ENCODE measurements around the gene LRMDA.

Gene LRMDA

DNA sequence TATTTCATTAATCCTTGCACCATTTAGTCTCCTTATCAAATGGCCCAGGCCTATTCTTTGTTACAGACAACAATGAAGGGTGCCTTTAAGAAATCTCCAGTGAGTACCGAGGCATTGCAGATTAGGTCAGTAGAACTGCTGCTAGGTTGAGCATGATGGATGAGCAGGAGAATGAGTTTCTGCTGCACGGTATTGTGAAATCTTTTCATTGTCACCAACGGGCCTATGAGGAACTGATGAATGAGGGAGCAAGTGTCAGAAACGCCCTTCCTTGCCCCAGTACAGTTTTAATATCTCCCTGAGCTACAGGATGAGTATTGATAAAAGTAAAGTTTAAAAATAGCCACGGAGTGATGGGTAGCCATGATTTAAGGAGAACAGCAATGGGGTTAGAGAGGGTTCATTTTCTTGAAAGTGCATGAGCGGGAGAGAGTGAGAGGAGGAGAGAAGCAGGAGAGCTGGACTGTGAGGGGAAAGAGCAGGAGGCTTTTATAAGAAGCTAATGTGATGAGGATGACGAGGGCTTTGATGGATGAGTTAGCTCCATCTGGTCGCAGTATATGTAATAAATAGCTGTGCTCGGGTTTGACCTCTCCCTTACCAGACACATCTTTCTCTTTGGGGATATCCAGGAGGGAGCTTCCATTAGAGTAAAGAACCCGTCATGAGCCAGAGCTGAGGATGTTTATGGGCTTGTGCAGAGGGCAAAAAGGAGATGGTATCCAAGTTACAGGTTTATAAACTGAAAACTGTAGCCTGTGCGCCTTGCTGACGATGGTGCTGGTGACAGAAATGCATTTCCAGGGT, 526.1 kb downstream of the LRMDA start:
- no peak overlapping the region for H4K8ac ChIP-seq (ENCODE audit: low read length)
- no peak overlapping the region for H4K91ac ChIP-seq (ENCODE audit: low read length)
- H3K27ac ChIP-seq (ENCODE audit: low read length, poor library complexity, severe bottlenecking) = no peak overlapping the region
- no peak overlapping the region for H3K23ac ChIP-seq (ENCODE audit: low read length in 2 of 2)
- H3K4me2 ChIP-seq (ENCODE audit: low read length, poor library complexity, severe bottlenecking) = no peak overlapping the region
- peaks cover 3% of the 10 kb centered on the region for H3K4me1 ChIP-seq (ENCODE audit: control insufficient read depth, insufficient read depth, low read depth, low read length)
- no peak overlapping the region for H3K4me3 ChIP-seq (ENCODE audit: insufficient read depth in 1 of 2, low read depth in 1 of 2, low read length in 2 of 2)
- H3K18ac ChIP-seq (ENCODE audit: low read depth in 1 of 2, low read length in 2 of 2) = no peak overlapping the region
- H3K9ac ChIP-seq (ENCODE audit: low read length) = no peak overlapping the region
- WGBS = 66% methylated on average over 9 of the region's 12 CpGs
- no peaks in the 10 kb centered on the region for H3K9me3 ChIP-seq (ENCODE audit: control insufficient read depth, low read length)
- no peak overlapping the region for H2BK120ac ChIP-seq (ENCODE audit: low read depth, low read length)
- H3K4ac ChIP-seq (ENCODE audit: low read depth in 1 of 2, low read length in 2 of 2) = no peak overlapping the region
- no peaks in the 10 kb centered on the region for H3K79me1 ChIP-seq (replicated peaks; ENCODE audit: low read length, poor library complexity, severe bottlenecking)
- no peak overlapping the region for H2BK5ac ChIP-seq (ENCODE audit: low read depth, low read length, poor library complexity, severe bottlenecking)
- no peak overlapping the region for H2AFZ ChIP-seq (ENCODE audit: low read depth, low read length)
- H2BK15ac ChIP-seq (ENCODE audit: low read depth, poor library complexity, severe bottlenecking) = no peak overlapping the region
- H2BK12ac ChIP-seq (ENCODE audit: low read length in 2 of 2) = no peak overlapping the region
- H3K27me3 ChIP-seq (ENCODE audit: control insufficient read depth in 1 of 2, insufficient read depth in 1 of 2, low read length in 2 of 2) = no peaks in the 10 kb centered on the region
- H2AK5ac ChIP-seq (ENCODE audit: low read length, severe bottlenecking) = no peak overlapping the region
- H3K36me3 ChIP-seq (ENCODE audit: control insufficient read depth in 1 of 2, insufficient read depth in 2 of 2, low read depth in 1 of 2, low read length in 2 of 2) = no peaks in the 10 kb centered on the region
- DNase-seq = peak; percentile 33
- H3K14ac ChIP-seq (ENCODE audit: low read length in 2 of 2) = no peak overlapping the region

DNA sequence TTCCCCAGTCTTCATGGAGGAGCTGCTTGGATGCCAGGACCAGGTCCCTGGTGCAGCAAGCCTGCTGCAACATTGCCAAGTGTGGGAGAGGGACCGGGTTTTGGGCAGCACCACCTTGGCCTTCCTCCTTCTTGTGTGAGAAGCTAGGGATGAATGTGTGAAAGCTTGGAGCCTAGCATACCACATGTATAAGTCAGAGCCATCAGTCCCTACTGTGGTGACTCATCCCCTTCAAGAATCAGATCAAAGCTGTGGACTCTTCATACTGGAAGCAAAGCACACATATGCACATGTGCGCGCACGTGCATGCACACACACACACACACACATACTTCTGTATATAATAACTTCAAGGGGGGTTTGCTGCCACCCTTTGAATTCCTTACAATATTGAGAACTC, 527.8 kb downstream of the LRMDA start:
- no peak overlapping the region for H2BK15ac ChIP-seq (ENCODE audit: low read depth, poor library complexity, severe bottlenecking)
- H3K79me1 ChIP-seq (replicated peaks; ENCODE audit: low read length, poor library complexity, severe bottlenecking) = no peaks in the 10 kb centered on the region
- H3K4ac ChIP-seq (ENCODE audit: low read depth in 1 of 2, low read length in 2 of 2) = no peak overlapping the region
- no peak overlapping the region for H4K8ac ChIP-seq (ENCODE audit: low read length)
- no peaks in the 10 kb centered on the region for H3K36me3 ChIP-seq (ENCODE audit: control insufficient read depth in 1 of 2, insufficient read depth in 2 of 2, low read depth in 1 of 2, low read length in 2 of 2)
- WGBS = 13% methylated on average over 1 of the region's 4 CpGs
- no peak overlapping the region for H3K18ac ChIP-seq (ENCODE audit: low read depth in 1 of 2, low read length in 2 of 2)
- H3K9ac ChIP-seq (ENCODE audit: low read length) = no peak overlapping the region
- no peak overlapping the region for H3K27ac ChIP-seq (ENCODE audit: low read length, poor library complexity, severe bottlenecking)
- H3K23ac ChIP-seq (ENCODE audit: low read length in 2 of 2) = no peak overlapping the region
- no peak overlapping the region for H2AK5ac ChIP-seq (ENCODE audit: low read length, severe bottlenecking)
- H3K4me1 ChIP-seq (ENCODE audit: control insufficient read depth, insufficient read depth, low read depth, low read length) = peaks cover 3% of the 10 kb centered on the region
- H2BK5ac ChIP-seq (ENCODE audit: low read depth, low read length, poor library complexity, severe bottlenecking) = no peak overlapping the region
- H3K4me2 ChIP-seq (ENCODE audit: low read length, poor library complexity, severe bottlenecking) = no peak overlapping the region
- no peak overlapping the region for H3K4me3 ChIP-seq (ENCODE audit: insufficient read depth in 1 of 2, low read depth in 1 of 2, low read length in 2 of 2)
- H3K14ac ChIP-seq (ENCODE audit: low read length in 2 of 2) = no peak overlapping the region
- H3K9me3 ChIP-seq (ENCODE audit: control insufficient read depth, low read length) = no peaks in the 10 kb centered on the region
- peak overlapping the region; percentile 21 to 28 for H2BK12ac ChIP-seq (ENCODE audit: low read length in 2 of 2)
- H3K27me3 ChIP-seq (ENCODE audit: control insufficient read depth in 1 of 2, insufficient read depth in 1 of 2, low read length in 2 of 2) = no peaks in the 10 kb centered on the region
- peak; percentile 94 for DNase-seq
- H2BK120ac ChIP-seq (ENCODE audit: low read depth, low read length) = no peak overlapping the region
- peak overlapping the region; percentile 84 for H4K91ac ChIP-seq (ENCODE audit: low read length)
- H2AFZ ChIP-seq (ENCODE audit: low read depth, low read length) = no peak overlapping the region

DNA sequence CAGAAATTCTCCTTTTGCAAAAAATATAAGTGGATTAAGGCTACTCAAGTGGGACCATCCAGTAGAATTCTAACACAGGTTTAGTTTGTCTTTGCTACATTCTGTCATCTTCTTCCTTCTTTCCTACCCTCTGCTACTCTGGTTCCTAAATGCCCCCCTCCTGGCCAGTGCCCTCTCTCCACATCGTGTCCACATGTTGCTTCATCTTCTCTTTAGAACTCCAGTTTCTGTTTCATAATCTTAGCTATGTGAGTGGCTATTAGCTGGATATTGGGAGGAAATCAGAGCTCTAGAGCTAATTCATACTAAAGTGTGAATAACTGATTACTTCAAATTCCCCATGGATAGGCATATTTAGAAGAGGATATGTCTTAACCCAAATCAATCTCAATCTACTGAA, 528.5 kb downstream of the LRMDA start:
- Histone ChIP-seq H3K79me1 (replicated peaks; ENCODE audit: low read length, poor library complexity, severe bottlenecking) (no peaks in the 10 kb centered on the region), H4K8ac (ENCODE audit: low read length) (no peak overlapping the region), H3K18ac (ENCODE audit: low read depth in 1 of 2, low read length in 2 of 2) (no peak overlapping the region), H3K4me2 (ENCODE audit: low read length, poor library complexity, severe bottlenecking) (no peak overlapping the region), H3K4me3 (ENCODE audit: insufficient read depth in 1 of 2, low read depth in 1 of 2, low read length in 2 of 2) (no peak overlapping the region), H4K91ac (ENCODE audit: low read length) (no peak overlapping the region), H3K27ac (ENCODE audit: low read length, poor library complexity, severe bottlenecking) (no peak overlapping the region), H3K4ac (ENCODE audit: low read depth in 1 of 2, low read length in 2 of 2) (no peak overlapping the region), H2BK15ac (ENCODE audit: low read depth, poor library complexity, severe bottlenecking) (no peak overlapping the region), H2BK12ac (ENCODE audit: low read length in 2 of 2) (no peak overlapping the region), H3K23ac (ENCODE audit: low read length in 2 of 2) (no peak overlapping the region), H3K36me3 (ENCODE audit: control insufficient read depth in 1 of 2, insufficient read depth in 2 of 2, low read depth in 1 of 2, low read length in 2 of 2) (no peaks in the 10 kb centered on the region), H3K9me3 (ENCODE audit: control insufficient read depth, low read length) (no peaks in the 10 kb centered on the region), H2AK5ac (ENCODE audit: low read length, severe bottlenecking) (no peak overlapping the region), H2BK120ac (ENCODE audit: low read depth, low read length) (no peak overlapping the region), H3K4me1 (ENCODE audit: control insufficient read depth, insufficient read depth, low read depth, low read length) (peaks cover 3% of the 10 kb centered on the region), H2BK5ac (ENCODE audit: low read depth, low read length, poor library complexity, severe bottlenecking) (no peak overlapping the region), H3K27me3 (ENCODE audit: control insufficient read depth in 1 of 2, insufficient read depth in 1 of 2, low read length in 2 of 2) (no peaks in the 10 kb centered on the region), H3K14ac (ENCODE audit: low read length in 2 of 2) (no peak overlapping the region), H2AFZ (ENCODE audit: low read depth, low read length) (no peak overlapping the region), H3K9ac (ENCODE audit: low read length) (no peak overlapping the region)
- DNase-seq = peak; percentile 55
- WGBS = 80% methylated on average over 1 of the region's 1 CpG

DNA sequence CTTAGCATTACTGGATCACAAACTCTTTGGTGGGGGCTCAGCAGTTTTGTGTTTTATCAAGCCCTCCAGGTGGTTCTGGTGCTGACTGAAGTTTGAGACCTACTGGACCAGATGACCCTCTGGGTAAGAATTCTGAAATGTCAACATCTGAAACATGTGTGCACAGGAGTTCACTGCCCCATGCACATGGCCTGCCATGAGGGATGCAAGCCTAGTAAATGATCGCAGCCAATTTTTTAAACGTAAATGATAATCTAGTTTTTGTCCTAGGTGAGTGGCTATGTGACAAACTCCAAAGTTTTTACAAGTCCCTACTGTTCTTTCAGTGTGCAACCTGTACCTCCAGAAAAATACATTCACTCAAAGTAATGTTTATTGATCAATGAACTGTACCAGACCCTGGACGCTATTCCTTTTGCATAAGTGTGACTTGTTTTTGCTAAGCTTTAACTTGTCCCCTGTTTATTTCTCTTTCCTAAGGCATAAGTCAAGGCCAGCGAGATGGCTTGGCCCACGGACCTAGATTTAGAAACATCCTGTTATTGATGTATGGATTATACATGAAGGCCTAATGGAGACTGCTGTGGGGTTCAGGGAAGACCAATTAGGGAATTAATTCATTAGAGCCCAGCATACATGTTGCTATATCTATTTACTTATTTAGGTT, 531.1 kb downstream of the LRMDA start:
- Histone ChIP-seq H4K8ac (ENCODE audit: low read length) (peak overlapping the region; percentile 30), H3K4me1 (ENCODE audit: control insufficient read depth, insufficient read depth, low read depth, low read length) (peaks cover 3% of the 10 kb centered on the region), H3K27ac (ENCODE audit: low read length, poor library complexity, severe bottlenecking) (no peak overlapping the region), H3K18ac (ENCODE audit: low read depth in 1 of 2, low read length in 2 of 2) (no peak overlapping the region), H2BK15ac (ENCODE audit: low read depth, poor library complexity, severe bottlenecking) (no peak overlapping the region), H3K9me3 (ENCODE audit: control insufficient read depth, low read length) (no peaks in the 10 kb centered on the region), H4K91ac (ENCODE audit: low read length) (no peak overlapping the region), H2BK5ac (ENCODE audit: low read depth, low read length, poor library complexity, severe bottlenecking) (no peak overlapping the region), H2AFZ (ENCODE audit: low read depth, low read length) (no peak overlapping the region), H2BK12ac (ENCODE audit: low read length in 2 of 2) (no peak overlapping the region), H2BK120ac (ENCODE audit: low read depth, low read length) (no peak overlapping the region), H3K4ac (ENCODE audit: low read depth in 1 of 2, low read length in 2 of 2) (no peak overlapping the region), H3K4me2 (ENCODE audit: low read length, poor library complexity, severe bottlenecking) (no peak overlapping the region), H3K79me1 (replicated peaks; ENCODE audit: low read length, poor library complexity, severe bottlenecking) (no peaks in the 10 kb centered on the region), H3K27me3 (ENCODE audit: control insufficient read depth in 1 of 2, insufficient read depth in 1 of 2, low read length in 2 of 2) (peaks cover 0 to 9% of the 10 kb centered on the region in 2 experiments), H3K14ac (ENCODE audit: low read length in 2 of 2) (no peak overlapping the region), H3K4me3 (ENCODE audit: insufficient read depth in 1 of 2, low read depth in 1 of 2, low read length in 2 of 2) (no peak overlapping the region), H2AK5ac (ENCODE audit: low read length, severe bottlenecking) (no peak overlapping the region), H3K9ac (ENCODE audit: low read length) (no peak overlapping the region), H3K36me3 (ENCODE audit: control insufficient read depth in 1 of 2, insufficient read depth in 2 of 2, low read depth in 1 of 2, low read length in 2 of 2) (no peaks in the 10 kb centered on the region), H3K23ac (ENCODE audit: low read length in 2 of 2) (no peak overlapping the region)
- WGBS = 100% methylated on average over 4 of the region's 5 CpGs
- DNase-seq = no peak

All from mesenchymal stem cell (in vitro differentiated cells and primary cell).